Activated CD4-positive, alpha-beta T cell treated with anti-CD3 and anti-CD28 coated beads, Interleukin-10, Interleukin-2, amounts not matched to agents 100 ng/mL and 50 ng/mL, durations not matched to agents 16 hours and 8 hours (primary cell): ENCODE data around the gene TDRD12.
"Not testable (repeated sequence)": the region's sequence is repeated elsewhere in the genome, so short reads cannot be mapped to it uniquely, and the experiment has no call there.

Experiments
- DNase-seq: peaks from one replicate; pipeline ENCODE4 v3.0.0-alpha.2; 2020

Gene TDRD12

GRCh38 chr19:32812036-32812435 is 92.5 kb downstream of the TDRD12 start:
- DNase-seq, result no peak

GRCh38 chr19:32812571-32812970 is 93.0 kb downstream of the TDRD12 start:
- DNase-seq, result no peak

- no peak for DNase-seq
Observed at GRCh38 chr19:32813862-32814425, 94.4 kb downstream of the TDRD12 start.

- no peak for DNase-seq
Observed at GRCh38 chr19:32814624-32815023, 95.1 kb downstream of the TDRD12 start.

- no peak for DNase-seq
Observed at GRCh38 chr19:32816555-32817099, 97.1 kb downstream of the TDRD12 start.

GRCh38 chr19:32817569-32818476 is 98.3 kb downstream of the TDRD12 start:
- DNase-seq, result no peak

- DNase-seq, result no peak
Observed at GRCh38 chr19:32818536-32818935, 99.0 kb downstream of the TDRD12 start.

- DNase-seq, result no peak
Observed at GRCh38 chr19:32819419-32820400, 100.1 kb downstream of the TDRD12 start.

- no peak for DNase-seq
Observed at GRCh38 chr19:32822916-32823746, 103.6 kb downstream of the TDRD12 start.

GRCh38 chr19:32823747-32824102 is 104.2 kb downstream of the TDRD12 start:
- no peak for DNase-seq

GRCh38 chr19:32824191-32824751 is 104.7 kb downstream of the TDRD12 start:
- no peak for DNase-seq

GRCh38 chr19:32824916-32825608 is 105.5 kb downstream of the TDRD12 start:
- no peak for DNase-seq

GRCh38 chr19:32828139-32828538 is 108.6 kb downstream of the TDRD12 start:
- no peak for DNase-seq

GRCh38 chr19:32828643-32829344 is 109.2 kb downstream of the TDRD12 start:
- DNase-seq, result no peak

- DNase-seq, result peak; percentile 31
Observed at GRCh38 chr19:32829345-32829896, 109.9 kb downstream of the TDRD12 start.

GRCh38 chr19:32830231-32831014 is 110.9 kb downstream of the TDRD12 start:
- no peak for DNase-seq

GRCh38 chr19:32831611-32832010 is 112.0 kb downstream of the TDRD12 start:
- DNase-seq, result no peak

GRCh38 chr19:32832094-32832493 is 112.5 kb downstream of the TDRD12 start:
- DNase-seq, result not testable (repeated sequence)

- not testable (repeated sequence) for DNase-seq
Observed at GRCh38 chr19:32832825-32833224, 113.3 kb downstream of the TDRD12 start.
